ENCODE measurements around the gene SMC1B. TPM values are rescaled to one million over a fixed set of nuclear protein-coding genes. Genes with fewer than 3 reads are reported as not detected.
"Not testable (repeated sequence)": the region's sequence is repeated elsewhere in the genome, so short reads cannot be mapped to it uniquely, and the experiment has no call there.

SMC1B gene
- total RNA-seq, 1 donor from 2014 or later = 0.56 TPM

GRCh38 chr22:45376009-45376408 lies 37.4 kb downstream of the SMC1B start:
- no peaks in the 10 kb centered on the region for H3K36me3 Mint-ChIP-seq (ENCODE audit: low read depth)
- H3K9me3 Mint-ChIP-seq = no peaks in the 10 kb centered on the region

GRCh38 chr22:45373592-45373991 lies 39.8 kb downstream of the SMC1B start:
- H3K27me3 Mint-ChIP-seq = peaks cover 14% of the 10 kb centered on the region
- H3K27ac Mint-ChIP-seq; DNase-seq; H3K4me1 Mint-ChIP-seq; H3K9me3 Mint-ChIP-seq; intact Hi-C loops (cut with micrococcal nuclease); H3K4me3 Mint-ChIP-seq; H3K36me3 Mint-ChIP-seq (ENCODE audit: low read depth): not testable (repeated sequence)

More at GRCh38 chr22:45376009-45376408, 37.4 kb downstream of the SMC1B start:
- H3K27me3 Mint-ChIP-seq = peaks cover 16% of the 10 kb centered on the region
- H3K4me3 Mint-ChIP-seq = no peak overlapping the region
- H3K27ac Mint-ChIP-seq = no peak overlapping the region
- no peaks in the 10 kb centered on the region for H3K4me1 Mint-ChIP-seq
- intact Hi-C loops (cut with micrococcal nuclease) = no loop called here
- DNase-seq = no peak

- peaks cover 2% of the 10 kb centered on the region for H3K36me3 Mint-ChIP-seq (ENCODE audit: low read depth)
- H3K9me3 Mint-ChIP-seq = no peaks in the 10 kb centered on the region
- intact Hi-C loops (cut with micrococcal nuclease) = no loop called here
- no peaks in the 10 kb centered on the region for H3K4me1 Mint-ChIP-seq
- no peak for DNase-seq
- no peak overlapping the region for H3K27ac Mint-ChIP-seq
- no peak overlapping the region for H3K4me3 Mint-ChIP-seq
- peaks cover 7% of the 10 kb centered on the region for H3K27me3 Mint-ChIP-seq
Measured at GRCh38 chr22:45366713-45367112, 46.7 kb downstream of the SMC1B start.

- intact Hi-C loops (cut with micrococcal nuclease) = no loop called here
- no peaks in the 10 kb centered on the region for H3K36me3 Mint-ChIP-seq (ENCODE audit: low read depth)
- no peak overlapping the region for H3K4me3 Mint-ChIP-seq
- H3K27me3 Mint-ChIP-seq = peaks cover 7% of the 10 kb centered on the region
- H3K27ac Mint-ChIP-seq = no peak overlapping the region
- no peaks in the 10 kb centered on the region for H3K4me1 Mint-ChIP-seq
- no peak for DNase-seq
- H3K9me3 Mint-ChIP-seq = no peaks in the 10 kb centered on the region
Measured at GRCh38 chr22:45359627-45360026, 53.8 kb downstream of the SMC1B start.

- no peak for DNase-seq
- H3K4me3 Mint-ChIP-seq = no peak overlapping the region
- intact Hi-C loops (cut with micrococcal nuclease) = no loop called here
- no peaks in the 10 kb centered on the region for H3K4me1 Mint-ChIP-seq
- no peaks in the 10 kb centered on the region for H3K9me3 Mint-ChIP-seq
- H3K36me3 Mint-ChIP-seq (ENCODE audit: low read depth) = peaks cover 3% of the 10 kb centered on the region
- H3K27me3 Mint-ChIP-seq = peaks cover 7% of the 10 kb centered on the region
- H3K27ac Mint-ChIP-seq = no peak overlapping the region
Measured at GRCh38 chr22:45358127-45358526, 55.3 kb downstream of the SMC1B start.

GRCh38 chr22:45357490-45357889 lies 55.9 kb downstream of the SMC1B start:
- no peaks in the 10 kb centered on the region for H3K9me3 Mint-ChIP-seq
- H3K4me3 Mint-ChIP-seq = no peak overlapping the region
- intact Hi-C loops (cut with micrococcal nuclease) = no loop called here
- peaks cover 5% of the 10 kb centered on the region for H3K27me3 Mint-ChIP-seq
- no peak overlapping the region for H3K27ac Mint-ChIP-seq
- H3K36me3 Mint-ChIP-seq (ENCODE audit: low read depth) = peaks cover 3% of the 10 kb centered on the region
- no peaks in the 10 kb centered on the region for H3K4me1 Mint-ChIP-seq
- no peak for DNase-seq

- Mint-ChIP-seq H3K4me1 (no peaks in the 10 kb centered on the region), H3K27me3 (no peaks in the 10 kb centered on the region), H3K27ac (no peak overlapping the region), H3K9me3 (no peaks in the 10 kb centered on the region), H3K4me3 (no peak overlapping the region), H3K36me3 (ENCODE audit: low read depth) (peaks cover 3% of the 10 kb centered on the region)
- no peak for DNase-seq
- intact Hi-C loops (cut with micrococcal nuclease) = no loop called here
Measured at GRCh38 chr22:45353786-45354185, 59.6 kb downstream of the SMC1B start.

GRCh38 chr22:45352757-45353156 lies 60.6 kb downstream of the SMC1B start:
- H3K4me1 Mint-ChIP-seq; DNase-seq; H3K27me3 Mint-ChIP-seq; H3K27ac Mint-ChIP-seq; H3K36me3 Mint-ChIP-seq (ENCODE audit: low read depth); H3K4me3 Mint-ChIP-seq; H3K9me3 Mint-ChIP-seq; intact Hi-C loops (cut with micrococcal nuclease): not testable (repeated sequence)

- Mint-ChIP-seq H3K4me3 (no peak overlapping the region), H3K27ac (no peak overlapping the region), H3K4me1 (no peaks in the 10 kb centered on the region), H3K9me3 (no peaks in the 10 kb centered on the region), H3K36me3 (ENCODE audit: low read depth) (peaks cover 5% of the 10 kb centered on the region), H3K27me3 (no peaks in the 10 kb centered on the region)
- intact Hi-C loops (cut with micrococcal nuclease) = no loop called here
- DNase-seq = no peak
Measured at GRCh38 chr22:45351956-45352355, 61.4 kb downstream of the SMC1B start.

- Mint-ChIP-seq H3K27ac (no peak overlapping the region), H3K4me3 (no peak overlapping the region), H3K27me3 (no peaks in the 10 kb centered on the region), H3K36me3 (ENCODE audit: low read depth) (peaks cover 20% of the 10 kb centered on the region), H3K9me3 (no peaks in the 10 kb centered on the region), H3K4me1 (no peaks in the 10 kb centered on the region)
- intact Hi-C loops (cut with micrococcal nuclease) = no loop called here
- DNase-seq = no peak
Measured at GRCh38 chr22:45349916-45350315, 63.5 kb downstream of the SMC1B start.

- intact Hi-C loops (cut with micrococcal nuclease) = no loop called here
- Mint-ChIP-seq H3K36me3 (ENCODE audit: low read depth) (peaks cover 47% of the 10 kb centered on the region), H3K4me1 (peaks cover 10% of the 10 kb centered on the region), H3K27ac (peak overlapping the region; percentile 8), H3K27me3 (no peaks in the 10 kb centered on the region), H3K9me3 (no peaks in the 10 kb centered on the region), H3K4me3 (no peak overlapping the region)
- DNase-seq = no peak
Measured at GRCh38 chr22:45344334-45344733, 69.1 kb downstream of the SMC1B start.

GRCh38 chr22:45343143-45343542 lies 70.3 kb downstream of the SMC1B start:
- Mint-ChIP-seq H3K4me1 (peaks cover 10% of the 10 kb centered on the region), H3K27ac (no peak overlapping the region), H3K36me3 (ENCODE audit: low read depth) (peaks cover 47% of the 10 kb centered on the region), H3K4me3 (no peak overlapping the region), H3K9me3 (no peaks in the 10 kb centered on the region), H3K27me3 (no peaks in the 10 kb centered on the region)
- intact Hi-C loops (cut with micrococcal nuclease) = no loop called here
- DNase-seq = no peak

- DNase-seq = peak; percentile 84
- H3K9me3 Mint-ChIP-seq = no peaks in the 10 kb centered on the region
- H3K27ac Mint-ChIP-seq = peak overlapping the region; percentile 80
- peaks cover 54% of the 10 kb centered on the region for H3K36me3 Mint-ChIP-seq (ENCODE audit: low read depth)
- peak overlapping the region; percentile 51 for H3K4me3 Mint-ChIP-seq
- intact Hi-C loops (cut with micrococcal nuclease) = no loop called here
- H3K27me3 Mint-ChIP-seq = no peaks in the 10 kb centered on the region
- peaks cover 10% of the 10 kb centered on the region for H3K4me1 Mint-ChIP-seq
Measured at GRCh38 chr22:45341498-45341897, 71.9 kb downstream of the SMC1B start.

- H3K4me3 Mint-ChIP-seq = no peak overlapping the region
- H3K36me3 Mint-ChIP-seq (ENCODE audit: low read depth) = peaks cover 56% of the 10 kb centered on the region
- intact Hi-C loops (cut with micrococcal nuclease) = no loop called here
Measured at GRCh38 chr22:45340323-45340722, 73.1 kb downstream of the SMC1B start.

GRCh38 chr22:45338795-45339194 lies 74.6 kb downstream of the SMC1B start:
- H3K27ac Mint-ChIP-seq = no peak overlapping the region
- peaks cover 10% of the 10 kb centered on the region for H3K4me1 Mint-ChIP-seq
- H3K4me3 Mint-ChIP-seq = no peak overlapping the region
- intact Hi-C loops (cut with micrococcal nuclease) = no loop called here
- DNase-seq = no peak
- H3K27me3 Mint-ChIP-seq = no peaks in the 10 kb centered on the region
- H3K36me3 Mint-ChIP-seq (ENCODE audit: low read depth) = peaks cover 56% of the 10 kb centered on the region
- H3K9me3 Mint-ChIP-seq = no peaks in the 10 kb centered on the region

More at GRCh38 chr22:45340323-45340722, 73.1 kb downstream of the SMC1B start:
- no peaks in the 10 kb centered on the region for H3K27me3 Mint-ChIP-seq
- no peak overlapping the region for H3K27ac Mint-ChIP-seq
- no peaks in the 10 kb centered on the region for H3K9me3 Mint-ChIP-seq
- H3K4me1 Mint-ChIP-seq = peaks cover 10% of the 10 kb centered on the region
- no peak for DNase-seq
